ENCODE data around the gene ADGRA3. TPM values are rescaled to one million over a fixed set of nuclear protein-coding genes. Genes with fewer than 3 reads are reported as not detected.

ADGRA3 gene
- total and polyA plus RNA-seq, 3 donors from 2014 or later = 22.9 to 41.7 (median 36.8) TPM

- H3K4me1 ChIP-seq = no peaks in the 10 kb centered on the region
- TF ChIP-seq CTCF (IDR thresholded peaks at IDR 0.05) (no peak), POLR2A (IDR thresholded peaks at IDR 0.05) (no peak)
- WGBS, 2 donors = 84 to 93% methylated on average over 3 of the region's 3 CpGs
- no peaks in the 10 kb centered on the region for H3K27me3 ChIP-seq
- no peaks in the 10 kb centered on the region for H3K9me3 ChIP-seq
- intact Hi-C loops (cut with DNase I; ENCODE audit: low total_unique reads) = no loop called here
- H3K36me3 ChIP-seq (ENCODE audit: low read depth, missing control alignments) = no peaks in the 10 kb centered on the region
- DNase-seq = no peak
- no peak overlapping the region for H3K27ac ChIP-seq
- H3K4me3 ChIP-seq = no peak overlapping the region
Observed at GRCh38 chr4:22456291-22456690, 59.6 kb downstream of the ADGRA3 start.

GRCh38 chr4:22454955-22455354 lies 60.9 kb downstream of the ADGRA3 start:
- WGBS, 2 donors = 47 to 50% methylated on average over 3 of the region's 3 CpGs
- H3K27ac ChIP-seq = no peak overlapping the region
- no peaks in the 10 kb centered on the region for H3K9me3 ChIP-seq
- H3K4me1 ChIP-seq = no peaks in the 10 kb centered on the region
- DNase-seq = no peak
- H3K27me3 ChIP-seq = no peaks in the 10 kb centered on the region
- no peaks in the 10 kb centered on the region for H3K36me3 ChIP-seq (ENCODE audit: low read depth, missing control alignments)
- intact Hi-C loops (cut with DNase I; ENCODE audit: low total_unique reads) = no loop called here
- TF ChIP-seq CTCF (IDR thresholded peaks at IDR 0.05) = no peak
- TF ChIP-seq POLR2A (IDR thresholded peaks at IDR 0.05) = no peak
- no peak overlapping the region for H3K4me3 ChIP-seq

GRCh38 chr4:22454216-22454838 lies 61.5 kb downstream of the ADGRA3 start:
- intact Hi-C loops (cut with DNase I; ENCODE audit: low total_unique reads) = no loop called here
- no peaks in the 10 kb centered on the region for H3K27me3 ChIP-seq
- H3K36me3 ChIP-seq (ENCODE audit: low read depth, missing control alignments) = no peaks in the 10 kb centered on the region
- H3K4me1 ChIP-seq = no peaks in the 10 kb centered on the region
- no peak overlapping the region for H3K4me3 ChIP-seq
- TF ChIP-seq CTCF (IDR thresholded peaks at IDR 0.05) = no peak
- no peak for TF ChIP-seq POLR2A (IDR thresholded peaks at IDR 0.05)
- H3K9me3 ChIP-seq = no peaks in the 10 kb centered on the region
- no peak for DNase-seq
- H3K27ac ChIP-seq = no peak overlapping the region
- 66 to 84% methylated on average over 3 of the region's 3 CpGs for WGBS, 2 donors

- intact Hi-C loops (cut with DNase I; ENCODE audit: low total_unique reads) = no loop called here
- TF ChIP-seq POLR2A (IDR thresholded peaks at IDR 0.05) = no peak
- no peak for TF ChIP-seq CTCF (IDR thresholded peaks at IDR 0.05)
- 95% methylated on average over 6 of the region's 6 CpGs for WGBS, 2 donors
Observed at GRCh38 chr4:22444813-22445212, 71.1 kb downstream of the ADGRA3 start.

GRCh38 chr4:22442956-22443355 lies 72.9 kb downstream of the ADGRA3 start:
- Histone ChIP-seq H3K4me1 (no peaks in the 10 kb centered on the region), H3K4me3 (no peak overlapping the region), H3K36me3 (ENCODE audit: low read depth, missing control alignments) (no peaks in the 10 kb centered on the region), H3K9me3 (no peaks in the 10 kb centered on the region), H3K27me3 (no peaks in the 10 kb centered on the region), H3K27ac (no peak overlapping the region)
- 60 to 66% methylated on average over 2 of the region's 2 CpGs for whole genome bisulfite sequencing, 2 donors
- intact Hi-C loops (cut with DNase I; ENCODE audit: low total_unique reads) = no loop called here
- DNase-seq = no peak
- TF ChIP-seq CTCF (IDR thresholded peaks at IDR 0.05) (no peak), POLR2A (IDR thresholded peaks at IDR 0.05) (no peak)

More at GRCh38 chr4:22444813-22445212, 71.1 kb downstream of the ADGRA3 start:
- H3K27ac ChIP-seq = no peak overlapping the region
- no peaks in the 10 kb centered on the region for H3K9me3 ChIP-seq
- H3K36me3 ChIP-seq (ENCODE audit: low read depth, missing control alignments) = no peaks in the 10 kb centered on the region
- no peaks in the 10 kb centered on the region for H3K4me1 ChIP-seq
- no peak for DNase-seq
- H3K27me3 ChIP-seq = no peaks in the 10 kb centered on the region
- H3K4me3 ChIP-seq = no peak overlapping the region
